Right lobe of liver (tissue), 4 donors: ENCODE measurements around the gene GMDS.

Experiments used
- POLR2A ChIP-seq: fragments of 450-650 bp; IDR thresholded peaks from one replicate; pipeline ENCODE4 v1.6.1; 2017; ENCODE audit warnings: antibody characterized with exemption, mild to moderate bottlenecking
- TF ChIP-seq, protein P1 (sequence below), 4 donors: fragments of 200-600 bp in 3 of 4; fragments of 450-650 bp in 1 of 4; IDR thresholded peaks; one replicate each; pipeline versions ENCODE4 v1.5.1 to v1.8.0; 2016 to 2022; ENCODE audit warnings: antibody characterized with exemption in 4 of 4, mild to moderate bottlenecking in 2 of 4
- donor health status: DM: no; HTN: no; CAD: no.
- donor health status: DM: no; HTN: no; CAD: no.
- donor health status: DM: no; HTN: yes; CAD: no.

DNA sequence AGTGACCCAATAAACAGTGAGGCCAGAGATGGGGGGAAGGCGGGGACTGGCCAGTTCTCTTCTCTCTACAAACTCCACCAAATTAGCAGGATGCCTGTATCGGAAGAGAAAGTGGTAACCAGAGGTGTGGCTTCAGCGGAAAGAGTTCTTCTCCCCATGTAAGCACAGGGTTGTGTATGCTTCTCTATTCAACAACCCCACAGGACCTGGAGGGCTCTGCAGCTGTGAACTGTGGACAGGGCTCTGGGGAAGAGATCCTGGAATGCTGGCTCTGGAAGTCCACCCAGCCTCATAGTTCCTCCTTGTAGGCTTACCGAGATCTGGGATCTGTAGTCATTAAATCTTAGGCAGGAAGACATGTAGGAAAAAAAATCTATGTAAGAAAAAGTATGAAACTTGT lies 449.5 kb downstream of the GMDS start:
- no peak for TF ChIP-seq POLR2A
- TF ChIP-seq, protein P1, sequence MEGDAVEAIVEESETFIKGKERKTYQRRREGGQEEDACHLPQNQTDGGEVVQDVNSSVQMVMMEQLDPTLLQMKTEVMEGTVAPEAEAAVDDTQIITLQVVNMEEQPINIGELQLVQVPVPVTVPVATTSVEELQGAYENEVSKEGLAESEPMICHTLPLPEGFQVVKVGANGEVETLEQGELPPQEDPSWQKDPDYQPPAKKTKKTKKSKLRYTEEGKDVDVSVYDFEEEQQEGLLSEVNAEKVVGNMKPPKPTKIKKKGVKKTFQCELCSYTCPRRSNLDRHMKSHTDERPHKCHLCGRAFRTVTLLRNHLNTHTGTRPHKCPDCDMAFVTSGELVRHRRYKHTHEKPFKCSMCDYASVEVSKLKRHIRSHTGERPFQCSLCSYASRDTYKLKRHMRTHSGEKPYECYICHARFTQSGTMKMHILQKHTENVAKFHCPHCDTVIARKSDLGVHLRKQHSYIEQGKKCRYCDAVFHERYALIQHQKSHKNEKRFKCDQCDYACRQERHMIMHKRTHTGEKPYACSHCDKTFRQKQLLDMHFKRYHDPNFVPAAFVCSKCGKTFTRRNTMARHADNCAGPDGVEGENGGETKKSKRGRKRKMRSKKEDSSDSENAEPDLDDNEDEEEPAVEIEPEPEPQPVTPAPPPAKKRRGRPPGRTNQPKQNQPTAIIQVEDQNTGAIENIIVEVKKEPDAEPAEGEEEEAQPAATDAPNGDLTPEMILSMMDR (IDR thresholded peaks at IDR 0.05): no peak
